AG04450 (cell line): ENCODE data around the gene PSMB2. TPM values are rescaled to one million over a fixed set of nuclear protein-coding genes. Genes with fewer than 3 reads are reported as not detected.

ENCODE experiments used
- CTCF ChIA-PET: fragments of 300-600, 350-600 bp; formaldehyde crosslinking; extraction: SDS; loops from one replicate; lab custom pipeline; 2022; ENCODE audit warnings: antibody characterized with exemption, inconsistent platforms; lab: Charles Lee
- POLR2A ChIA-PET: fragments of 350-600 bp; formaldehyde crosslinking; extraction: SDS; loops from one replicate; lab custom pipeline; 2021; ENCODE audit warnings: antibody characterized with exemption, inconsistent platforms; lab: Yijun Ruan, JAX
- DNase-seq: peaks from one replicate; pipeline ENCODE4 v3.0.0-alpha.2; 2011; ENCODE audit warnings: low read depth, low spot score
- H3K27ac ChIP-seq: one replicate; pipeline ENCODE4 v1.5.1; 2012; ENCODE audit warnings: low read depth, low read length, control low read depth
- H3K27me3 ChIP-seq: one replicate; pipeline ENCODE4 v1.6.0; 2012; ENCODE audit warnings: low read length; ENCODE audit not compliant: control insufficient read depth, insufficient read depth
- H3K4me3 ChIP-seq: 2 replicates; pipeline ENCODE4 v1.5.1; 2011; ENCODE audit warnings: mild to moderate bottlenecking, low read depth, low read length, control low read depth
- H3K9me3 ChIP-seq: 2 replicates; pipeline ENCODE4 v1.5.1; 2012; ENCODE audit warnings: low read length; ENCODE audit not compliant: control insufficient read depth, insufficient read depth
- CTCF ChIP-seq: IDR thresholded peaks from 2 replicates; pipeline ENCODE4 v1.5.1; 2011; ENCODE audit warnings: low read depth, low read length, control low read depth, inconsistent platforms
- polyA plus RNA-seq: library from polyadenylated mRNA; depleted of rRNA; stranded (reverse); fragments of >200 nt; gene quantifications from 2 replicates; pipeline ENCODE4 v1.2.3, GENCODE V29; 2011

The PSMB2 gene
- polyA plus RNA-seq, 1 experiment, result 99.1 TPM

DNA sequence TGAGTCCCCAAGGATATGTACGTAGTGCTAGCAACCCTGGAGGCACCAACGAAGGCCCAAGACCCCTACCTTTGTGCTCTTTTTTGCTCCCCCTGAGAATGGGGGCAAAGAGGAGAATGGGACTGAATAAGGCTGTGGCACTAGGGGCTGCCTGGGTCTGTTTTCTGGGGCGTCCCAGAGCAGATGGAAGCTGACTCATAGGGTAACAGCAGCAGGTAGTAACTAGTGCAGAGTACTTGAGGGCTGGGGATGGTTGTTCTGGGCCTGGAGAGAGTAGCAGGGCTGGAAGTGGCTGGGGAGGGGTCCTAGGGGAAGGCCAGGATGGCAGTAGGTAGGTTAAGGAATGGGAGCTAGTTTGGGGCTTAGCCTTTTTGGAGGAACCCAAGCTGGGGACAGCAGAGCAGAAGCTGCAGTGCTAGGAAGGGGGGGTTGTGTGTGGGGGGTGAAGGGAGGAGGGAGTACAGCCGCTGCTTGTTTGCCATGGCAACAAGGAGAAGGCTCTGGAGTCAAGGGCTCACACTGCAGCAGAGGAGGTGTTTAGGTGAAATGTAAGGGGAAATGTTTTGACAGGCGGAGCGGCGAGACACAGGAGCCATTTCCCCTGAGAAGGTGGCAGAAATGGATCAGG is 81.9 kb downstream of the PSMB2 start:
- Histone ChIP-seq H3K9me3 (peaks cover 4% of the 10 kb centered on the region; the same call in 1 of the 2 replicates), H3K27me3 (no peaks in the 10 kb centered on the region), H3K4me3 (peak overlapping the region; percentile 96), H3K27ac (no peak overlapping the region)
- DNase-seq, result no peak
- TF ChIP-seq CTCF, result no peak
- POLR2A ChIA-PET, result interaction anchor here (0.6 to 0.7 kb wide), 3 partner anchors 14 to 590 kb away, joined by 3 to 4 read pairs (median 4); no protein-coding TSS in a partner anchor
- CTCF ChIA-PET, result interaction anchor here (1.3 to 5.3 kb wide), 4 partner anchors 9 to 156 kb away, joined by 3 to 57 read pairs (median 8); no protein-coding TSS in a partner anchor

- Histone ChIP-seq H3K27ac (peak overlapping the region; percentile 57), H3K9me3 (peaks cover 4% of the 10 kb centered on the region; the same call in 1 of the 2 replicates), H3K4me3 (peak overlapping the region; percentile 96), H3K27me3 (no peaks in the 10 kb centered on the region)
- no peak for DNase-seq
- ChIA-PET POLR2A (interaction anchor here (0.6 to 1.8 kb wide), 4 partner anchors 108 to 589 kb away, joined by 4 to 16 read pairs (median 4); partner anchors contain the start of gene CLSPN), CTCF (interaction anchor here (1.3 to 5.3 kb wide), 4 partner anchors 10 to 168 kb away, joined by 3 to 57 read pairs (median 4); no protein-coding TSS in a partner anchor)
- TF ChIP-seq CTCF, result peak; percentile 20; the same call in 1 of the 2 replicates
Measured at GRCh38 chr1:35558374-35559316, 82.7 kb downstream of the PSMB2 start.

DNA sequence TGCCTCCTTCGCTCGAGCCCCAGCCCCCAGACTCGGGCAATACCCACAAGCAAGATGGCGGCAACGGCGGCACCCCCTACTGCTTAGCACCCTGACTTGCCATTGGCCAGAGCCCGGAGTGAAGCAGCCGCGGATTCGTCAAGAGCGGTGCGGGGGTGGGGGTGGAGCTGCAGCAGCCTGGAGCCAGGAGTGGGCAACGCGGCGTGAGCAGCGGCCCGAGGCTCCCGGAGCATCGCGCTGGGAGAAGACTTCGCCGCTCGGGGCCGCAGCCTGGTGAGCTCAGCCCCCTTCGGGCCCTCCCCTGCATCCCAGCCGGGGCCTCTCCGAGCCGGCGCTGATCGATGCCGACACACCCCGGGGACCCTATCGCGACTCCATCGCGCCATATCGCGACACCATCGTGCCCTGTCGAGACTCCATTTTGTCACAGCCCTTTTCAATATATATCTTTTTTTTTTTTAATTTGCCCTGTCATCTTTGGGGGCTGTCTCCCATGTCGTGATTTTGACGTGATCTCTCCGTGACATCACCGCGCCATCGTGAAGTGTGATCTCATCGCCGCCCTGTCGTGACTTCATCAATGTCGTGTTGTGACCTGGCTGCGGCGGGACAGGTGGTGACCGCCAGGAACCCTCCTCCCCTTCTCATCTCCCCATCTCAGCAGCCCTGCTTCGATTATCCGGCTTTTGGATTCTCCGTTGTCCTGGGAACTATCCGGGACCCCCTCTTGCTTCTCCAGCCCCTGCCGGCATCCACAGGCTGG is 83.5 kb downstream of the PSMB2 start, which contains the start of gene NCDN:
NCDN (plus strand) TSS at position 189 of the 763 bp plus-strand sequence; CDS start at position 581, 392 bp downstream.
- ChIA-PET CTCF (interaction anchor here (1.3 to 5.3 kb wide), 5 partner anchors 11 to 169 kb away, joined by 3 to 57 read pairs (median 16); no protein-coding TSS in a partner anchor), POLR2A (interaction anchor here (0.5 to 2.1 kb wide), 9 partner anchors 15 to 1614 kb away, joined by 3 to 16 read pairs (median 5); partner anchors contain the start of genes CLSPN and TFAP2E)
- Histone ChIP-seq H3K27me3 (no peaks in the 10 kb centered on the region), H3K9me3 (peaks cover 4% of the 10 kb centered on the region; the same call in 1 of the 2 replicates), H3K27ac (peak within 1 kb of the TSS; percentile 95), H3K4me3 (peak within 1 kb of the TSS; percentile 96)
- no peak for TF ChIP-seq CTCF
- peak; percentile 95 for DNase-seq

DNA sequence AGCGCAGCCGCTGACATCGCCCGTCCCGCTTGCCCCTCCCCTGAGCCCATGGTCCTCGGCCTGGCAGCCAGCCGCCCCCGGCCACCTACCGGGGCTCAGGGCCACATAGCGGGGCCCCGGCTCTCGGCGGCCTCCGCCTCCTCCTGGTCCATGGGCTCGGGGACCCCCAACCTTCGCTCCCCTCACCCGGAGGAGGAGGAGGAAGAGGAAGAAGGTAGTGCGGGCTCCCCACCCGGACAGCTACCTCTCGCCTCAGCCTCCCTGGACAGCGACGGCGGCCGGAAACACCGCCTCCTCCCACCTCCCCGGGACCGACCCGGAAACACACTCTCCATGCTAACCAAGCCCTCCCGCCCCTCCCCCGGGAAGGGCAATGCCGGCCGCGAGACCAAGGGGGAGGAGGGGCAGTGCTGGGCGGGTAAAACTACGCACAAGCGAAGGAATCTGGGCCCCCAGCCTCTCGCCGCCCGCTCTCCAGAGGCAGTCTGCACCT is 84.2 kb downstream of the PSMB2 start, which contains the start of gene KIAA0319L:
KIAA0319L (minus strand) TSS at position 286 of the 493 bp plus-strand sequence. CDS start 2,912 bp downstream, outside the sequence.
- Histone ChIP-seq H3K4me3 (peak within 1 kb of the TSS; percentile 96), H3K9me3 (peaks cover 4% of the 10 kb centered on the region; the same call in 1 of the 2 replicates), H3K27me3 (no peaks in the 10 kb centered on the region), H3K27ac (peak within 1 kb of the TSS; percentile 95)
- POLR2A ChIA-PET, result interaction anchor here (1.1 to 2.1 kb wide), 7 partner anchors 18 to 212 kb away, joined by 4 to 16 read pairs (median 5); partner anchors contain the start of gene CLSPN
- no peak for TF ChIP-seq CTCF
- DNase-seq, result no peak
- CTCF ChIA-PET, result interaction anchor here (1.0 to 2.6 kb wide), 4 partner anchors 12 to 170 kb away, joined by 3 to 34 read pairs (median 10); no protein-coding TSS in a partner anchor
